ENCODE measurements around the gene SSB.
"Not testable (repeated sequence)": the region's sequence is repeated elsewhere in the genome, so short reads cannot be mapped to it uniquely, and the experiment has no call there.

Gene SSB

GRCh38 chr2:169838743-169839489 lies 40.2 kb downstream of the SSB start:
- no peak for DNase-seq (ENCODE audit: low spot score)

GRCh38 chr2:169839954-169840746 lies 41.5 kb downstream of the SSB start:
- no peak for DNase-seq (ENCODE audit: low spot score)

GRCh38 chr2:169840747-169841142 lies 42.1 kb downstream of the SSB start:
- DNase-seq (ENCODE audit: low spot score): no peak

GRCh38 chr2:169841625-169842024 lies 43.0 kb downstream of the SSB start:
- not testable (repeated sequence) for DNase-seq (ENCODE audit: low spot score)

- DNase-seq (ENCODE audit: low spot score): no peak
These were observed 46.3 kb downstream of the SSB start for GRCh38 chr2:169845016-169845415.

- DNase-seq (ENCODE audit: low spot score): not testable (repeated sequence)
These were observed 50.5 kb downstream of the SSB start for GRCh38 chr2:169848959-169849693.

GRCh38 chr2:169849710-169850109 lies 51.0 kb downstream of the SSB start:
- DNase-seq (ENCODE audit: low spot score): no peak

GRCh38 chr2:169853041-169853668 lies 54.5 kb downstream of the SSB start:
- DNase-seq (ENCODE audit: low spot score): no peak

- not testable (repeated sequence) for DNase-seq (ENCODE audit: low spot score)
These were observed 56.9 kb downstream of the SSB start for GRCh38 chr2:169855281-169856258.

GRCh38 chr2:169859423-169859822 lies 60.8 kb downstream of the SSB start:
- DNase-seq (ENCODE audit: low spot score): no peak

GRCh38 chr2:169860149-169860548 lies 61.5 kb downstream of the SSB start:
- no peak for DNase-seq (ENCODE audit: low spot score)

Data from COLO829 (cell line).